HG02885 (cell line): ENCODE results near the gene SLC46A3.
"Not testable (repeated sequence)": the region's sequence is repeated elsewhere in the genome, so short reads cannot be mapped to it uniquely, and the experiment has no call there.

Experiments
- ATAC-seq: cut with Tn5 transposase; IDR thresholded peaks from one replicate; pipeline ENCODE4 v1.9.1; 2021; ENCODE audit warnings: mild to moderate bottlenecking; ENCODE audit not compliant: unreplicated experiment, poor library complexity

SLC46A3 gene

DNA sequence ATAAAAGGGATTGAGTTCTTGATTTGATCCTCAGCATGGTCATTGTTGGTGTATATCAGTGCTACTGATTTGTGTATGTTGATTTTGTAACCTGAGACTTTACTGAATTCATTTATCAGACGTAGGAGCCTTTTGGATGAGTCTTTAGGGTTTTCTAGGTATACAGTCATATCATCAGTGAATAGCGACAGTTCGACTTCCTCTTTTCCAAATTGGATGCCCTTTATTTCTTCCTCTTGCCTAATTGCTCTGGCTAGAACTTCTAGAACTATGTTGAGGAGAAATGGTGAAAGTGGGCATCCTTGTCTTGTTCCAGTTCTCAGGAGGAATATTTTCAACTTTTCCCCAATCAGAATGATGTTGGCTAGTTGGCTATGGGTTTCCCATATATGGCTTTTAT is 32.9 kb downstream of the SLC46A3 start:
- ATAC-seq = no peak

DNA sequence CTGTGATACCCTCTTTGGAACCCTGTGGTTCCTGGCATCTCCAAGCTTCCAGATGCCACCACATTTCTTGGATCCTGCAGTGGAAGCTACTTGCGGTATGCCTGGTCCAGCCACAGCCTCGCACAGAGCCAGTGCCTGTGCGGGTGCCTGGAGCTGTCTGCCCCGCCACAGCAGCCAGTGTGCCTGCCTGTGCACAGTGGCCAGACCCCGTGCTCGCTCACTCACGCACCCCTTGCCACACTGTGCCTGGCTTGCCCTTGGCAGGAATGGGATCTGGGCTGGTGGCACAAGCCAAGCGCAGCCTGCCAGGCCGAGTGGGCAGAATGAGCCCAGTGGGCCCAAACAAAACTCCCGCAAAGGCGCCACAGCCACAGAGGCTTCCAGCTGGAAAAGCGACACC is 33.7 kb downstream of the SLC46A3 start:
- no peak for ATAC-seq

DNA sequence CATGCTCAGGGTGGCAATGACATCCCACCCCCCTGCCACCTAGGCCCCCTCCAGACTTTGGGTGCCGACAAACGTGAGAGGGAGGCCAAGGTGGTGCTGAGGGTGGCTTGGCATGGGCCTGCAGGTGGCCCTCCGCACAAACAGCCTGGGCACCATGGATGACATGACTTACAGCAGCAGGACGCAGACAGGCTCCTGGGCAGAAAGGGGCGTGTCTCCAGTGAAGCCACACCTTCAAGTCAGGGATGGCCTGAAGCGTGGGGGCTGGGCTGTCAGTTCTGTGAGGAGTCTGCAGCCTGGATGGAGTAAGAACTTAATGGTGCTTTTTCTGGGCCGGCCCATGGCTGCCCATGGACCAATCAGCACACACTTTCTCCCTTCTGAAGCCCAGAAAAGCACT is 34.5 kb downstream of the SLC46A3 start:
- no peak for ATAC-seq

DNA sequence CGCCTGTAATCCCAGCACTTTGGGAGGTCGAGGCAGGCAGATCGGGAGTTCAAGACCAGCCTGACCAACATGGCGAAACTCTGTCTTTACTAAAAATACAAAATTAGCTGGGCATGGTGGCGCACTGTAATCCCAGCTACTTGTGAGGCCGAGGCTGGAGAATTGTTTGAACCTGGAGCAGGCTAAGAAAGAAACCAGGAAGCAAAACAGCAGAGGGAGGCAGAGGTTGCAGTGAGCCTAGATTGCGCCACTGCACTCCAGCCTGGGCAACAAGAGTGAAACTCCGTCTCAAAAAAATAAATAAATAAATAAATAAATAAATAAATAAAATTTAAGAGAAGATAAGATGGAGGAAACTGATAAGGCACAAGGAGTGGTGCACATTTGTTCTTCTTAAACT is 35.6 kb downstream of the SLC46A3 start:
- not testable (repeated sequence) for ATAC-seq

DNA sequence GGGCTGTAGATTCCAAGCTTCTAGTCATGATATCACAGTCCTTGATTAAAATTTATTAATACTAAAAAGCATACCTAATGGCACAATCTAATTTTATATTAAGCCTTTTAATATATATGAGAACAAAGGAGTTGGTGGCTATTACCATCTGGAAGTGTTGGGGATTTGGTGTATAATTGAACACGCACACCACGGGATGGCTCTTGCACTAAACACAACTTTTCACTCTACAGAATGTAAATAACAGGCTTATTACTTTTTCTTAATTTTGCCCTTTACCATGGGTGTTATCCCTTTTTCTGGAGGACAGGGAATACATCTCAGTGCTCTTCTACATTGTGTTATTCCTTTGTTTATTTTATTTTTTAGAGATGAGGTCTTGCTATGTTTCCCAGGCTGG is 38.2 kb downstream of the SLC46A3 start:
- no peak for ATAC-seq

DNA sequence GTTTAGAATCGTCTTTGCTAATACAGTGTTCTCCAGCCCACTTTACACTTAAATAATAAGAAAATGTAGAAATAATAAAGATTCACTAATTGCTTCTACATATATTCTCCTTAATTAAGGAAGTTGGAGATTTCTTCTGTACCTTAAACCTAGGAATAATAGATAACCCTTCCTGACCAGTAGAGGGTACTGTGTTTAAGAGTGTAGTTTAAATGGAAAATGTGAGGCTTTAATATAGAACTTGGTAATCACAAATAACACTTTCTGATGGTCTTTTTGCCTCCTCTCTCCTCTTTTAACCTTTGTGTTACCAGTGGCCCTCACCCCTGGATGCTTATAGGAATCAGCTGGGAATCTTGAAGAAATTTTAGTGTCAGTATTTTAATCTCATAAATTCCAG is 39.1 kb downstream of the SLC46A3 start:
- no peak for ATAC-seq

DNA sequence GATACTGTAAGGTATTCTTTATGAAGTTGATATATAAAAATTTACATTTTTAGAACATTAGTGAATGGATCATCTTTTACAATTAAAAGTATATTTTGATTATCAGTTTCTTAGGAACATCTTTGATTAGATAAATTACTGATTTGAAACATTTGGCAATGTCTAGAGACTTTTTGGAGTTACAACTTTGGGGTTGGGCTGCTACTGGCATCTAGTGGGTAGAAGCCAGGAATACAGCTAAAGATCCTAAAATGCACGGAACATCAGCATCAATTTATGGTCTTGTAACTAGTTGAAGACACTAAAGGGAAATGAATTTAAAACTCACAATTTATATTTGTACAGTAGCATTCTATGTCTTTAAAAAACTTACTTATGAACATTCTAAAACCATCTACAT is 40.0 kb downstream of the SLC46A3 start:
- ATAC-seq = no peak

DNA sequence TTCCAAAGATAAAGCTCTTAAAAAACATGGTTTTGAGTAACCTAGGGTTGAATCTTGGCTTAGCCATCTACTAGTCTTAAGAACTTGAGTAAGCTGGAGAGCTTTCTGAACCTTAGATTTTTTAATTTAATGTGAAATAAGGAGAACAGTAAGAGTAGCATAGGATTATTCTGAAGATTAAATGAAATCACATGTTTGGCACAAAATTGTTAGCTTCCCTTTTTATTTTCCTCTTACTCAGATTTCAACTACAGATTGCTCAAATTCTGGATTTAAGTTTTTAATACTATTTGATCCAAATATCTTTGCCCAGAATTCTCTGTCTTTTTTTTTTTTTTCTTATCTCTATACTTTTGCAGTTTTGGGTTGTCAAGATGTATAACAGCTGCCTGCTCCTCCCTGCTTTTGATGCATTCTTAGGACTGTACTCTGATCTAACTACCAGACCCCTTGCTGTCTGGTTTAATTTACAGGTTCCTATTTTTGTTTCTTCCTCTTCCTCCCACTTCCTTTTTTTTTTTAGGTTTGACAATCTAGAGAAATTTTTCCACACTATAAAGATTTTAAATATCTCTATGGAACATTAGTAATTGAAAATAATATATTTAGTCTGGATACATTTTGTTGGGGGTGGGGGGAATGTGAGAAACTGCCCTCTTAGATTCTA is 47.5 kb downstream of the SLC46A3 start:
- ATAC-seq = no peak

DNA sequence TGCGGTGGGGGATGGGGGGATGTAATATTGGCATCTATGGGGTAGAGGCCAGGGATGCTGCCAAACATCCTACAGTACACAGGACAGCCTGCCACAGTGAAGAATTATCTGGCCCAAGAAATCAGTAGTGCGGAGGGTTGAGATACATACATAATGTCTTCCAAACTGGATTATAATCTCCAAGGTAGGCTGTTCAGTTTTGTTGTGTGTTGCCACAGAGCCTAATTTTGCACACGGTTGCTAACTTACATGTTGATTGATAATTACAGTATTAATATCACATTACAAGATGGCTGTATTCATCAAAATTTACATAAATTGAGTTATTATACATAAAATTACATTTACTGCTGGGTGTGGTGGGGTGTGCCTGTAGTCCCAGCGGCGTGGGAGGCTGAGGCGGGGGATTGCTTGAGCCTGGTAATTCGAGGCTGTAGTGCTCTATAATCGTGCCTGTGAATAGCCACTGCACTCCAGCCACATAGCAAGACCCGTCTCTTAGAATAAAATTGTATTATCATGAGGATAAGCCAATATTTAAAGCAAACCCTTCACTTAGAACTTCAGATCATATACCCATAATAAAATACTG is 51.8 kb downstream of the SLC46A3 start:
- ATAC-seq = no peak

DNA sequence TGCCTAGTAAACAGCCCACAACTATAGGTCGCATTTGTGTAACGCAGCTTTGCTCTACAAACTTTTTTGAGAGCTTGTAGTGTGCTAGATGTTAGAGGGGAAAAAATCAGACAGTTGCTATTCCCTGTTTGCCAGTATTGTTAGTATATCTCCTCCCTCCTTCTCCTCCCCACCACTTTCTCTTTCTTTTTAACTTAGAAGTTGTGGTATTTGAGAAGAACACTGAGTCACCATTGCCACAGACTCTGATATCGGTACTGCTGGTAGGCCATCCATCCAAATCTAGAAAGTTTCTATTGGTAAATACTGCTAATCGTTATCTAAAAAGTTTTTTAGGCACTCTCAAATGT is 59.2 kb downstream of the SLC46A3 start:
- peak; percentile 17 for ATAC-seq

DNA sequence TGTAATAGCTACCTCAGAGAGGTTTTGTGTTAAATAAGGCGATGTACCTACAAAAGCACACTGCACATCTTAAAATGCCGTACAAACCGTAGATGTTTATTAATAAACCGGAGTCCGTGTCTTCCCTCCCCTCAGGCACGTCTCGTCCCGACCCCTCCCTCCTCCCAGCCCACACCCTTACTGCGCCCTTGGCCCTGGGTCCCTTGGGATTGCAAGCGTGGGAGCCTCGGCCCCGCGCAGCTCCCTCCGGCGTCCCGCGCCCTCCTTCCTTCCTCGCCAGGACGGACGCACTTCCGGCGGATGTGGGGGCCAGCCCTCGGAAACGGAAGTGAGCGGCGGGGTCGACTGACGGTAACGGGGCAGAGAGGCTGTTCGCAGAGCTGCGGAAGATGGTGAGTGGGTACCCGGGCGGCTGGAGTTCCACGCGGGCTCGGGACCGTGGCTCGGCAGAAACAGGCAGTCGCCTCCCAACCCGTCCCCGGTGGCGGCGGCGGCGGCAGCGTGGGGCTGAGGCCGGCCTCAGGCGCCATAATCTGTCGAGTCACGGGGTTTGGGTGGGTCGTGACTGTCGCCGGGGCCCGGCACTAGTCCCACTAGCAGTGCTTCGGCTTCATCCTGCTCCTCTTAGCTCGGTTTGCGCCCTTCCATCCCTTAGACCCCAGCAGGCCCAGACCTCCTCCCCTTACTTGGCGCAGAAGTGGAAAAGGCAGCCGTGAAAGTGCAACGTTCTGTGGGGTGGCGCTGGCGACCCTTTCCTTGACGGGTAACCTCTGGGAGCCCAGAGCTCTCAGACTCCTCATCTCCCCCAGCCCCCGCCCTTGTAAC is 59.8 kb downstream of the SLC46A3 start, which contains the start of gene POMP:
Gene POMP (plus strand): TSS at position 335 of the 825 bp plus-strand sequence. CDS start 55 bp downstream, at position 390.
- ATAC-seq = peak; percentile 91

DNA sequence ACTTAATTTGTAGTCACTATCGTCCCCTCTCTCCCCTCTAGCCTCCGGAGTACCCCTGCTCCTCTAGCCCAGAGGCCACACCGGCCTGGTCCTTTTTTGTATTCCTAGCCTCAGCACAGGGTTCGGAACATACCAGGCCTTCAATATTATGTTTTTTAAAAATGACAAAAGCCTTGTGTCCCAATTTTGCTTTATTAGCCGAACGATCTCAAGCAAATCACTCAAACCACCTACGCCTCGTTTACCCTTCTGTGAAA is 60.3 kb downstream of the SLC46A3 start:
- ATAC-seq = peak; percentile 15

DNA sequence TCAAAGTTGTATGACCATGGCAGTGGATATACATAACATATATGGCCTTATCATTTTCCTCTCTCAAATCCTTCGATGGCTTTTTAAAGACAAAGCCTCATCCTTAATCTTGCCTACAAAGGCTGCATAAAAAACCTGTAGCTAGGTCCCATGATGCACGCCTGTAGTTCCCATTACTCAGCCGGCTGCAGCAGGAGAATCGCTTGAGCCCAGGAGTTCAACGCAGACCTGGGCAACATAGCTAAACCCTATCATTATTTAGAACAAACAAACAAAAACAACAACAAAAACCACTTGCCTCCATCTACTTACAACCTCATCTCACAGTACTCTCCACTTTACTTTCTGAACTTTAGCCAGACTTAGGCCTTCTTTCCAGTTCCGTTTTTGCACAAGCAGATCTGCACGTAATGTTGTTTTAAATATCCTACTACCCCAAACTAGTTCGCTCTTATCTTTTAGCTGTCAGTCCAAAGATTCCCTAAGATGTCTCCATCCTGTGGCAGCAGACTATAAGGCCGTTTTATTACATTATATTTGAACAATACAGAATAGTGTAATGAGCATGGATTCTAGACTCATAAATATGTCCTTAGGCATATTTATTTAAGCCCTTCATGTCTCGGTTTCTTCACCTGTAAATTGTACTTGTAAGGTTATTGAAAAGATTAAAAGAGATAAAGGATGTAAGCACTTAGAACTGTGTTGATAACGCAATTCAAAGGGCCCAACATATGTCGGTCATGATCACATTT is 60.8 kb downstream of the SLC46A3 start:
- no peak for ATAC-seq

DNA sequence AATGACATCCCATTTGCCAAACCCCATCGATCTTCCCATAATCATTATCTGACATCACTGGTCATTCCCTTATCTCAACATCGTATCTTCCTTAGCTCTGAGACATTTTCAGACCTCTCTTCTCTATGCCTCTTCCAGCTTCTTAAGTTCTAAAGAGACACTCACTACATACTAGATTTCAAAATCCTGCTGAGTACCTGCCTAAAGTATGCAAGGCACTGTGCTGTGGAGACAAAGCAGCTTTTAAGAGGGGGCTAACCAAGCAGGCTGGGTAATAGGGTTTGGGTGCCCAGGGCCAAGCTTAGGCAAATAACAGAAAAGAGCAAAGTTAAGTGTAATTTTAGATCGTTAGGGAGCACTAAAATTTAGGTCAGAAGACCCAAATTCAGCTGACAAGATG is 63.2 kb downstream of the SLC46A3 start:
- ATAC-seq = no peak

DNA sequence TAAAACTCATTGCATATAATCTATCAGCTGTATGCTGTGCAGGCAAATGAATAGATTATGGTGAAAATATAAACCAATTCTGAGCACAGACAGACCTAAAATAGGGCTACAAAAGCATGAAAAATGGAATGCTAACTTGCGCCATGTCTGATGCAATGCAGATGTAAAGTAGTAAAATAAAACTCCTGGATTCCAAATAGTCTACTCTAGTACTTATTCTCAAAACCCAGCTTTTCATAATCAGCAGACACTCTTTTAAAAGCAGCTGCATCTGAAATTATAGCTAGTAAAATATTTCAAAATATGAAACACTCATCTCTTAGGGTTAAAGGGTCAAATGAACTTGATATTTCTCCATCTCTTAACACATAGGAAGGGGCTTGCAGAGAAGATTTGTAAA is 64.5 kb downstream of the SLC46A3 start:
- no peak for ATAC-seq

DNA sequence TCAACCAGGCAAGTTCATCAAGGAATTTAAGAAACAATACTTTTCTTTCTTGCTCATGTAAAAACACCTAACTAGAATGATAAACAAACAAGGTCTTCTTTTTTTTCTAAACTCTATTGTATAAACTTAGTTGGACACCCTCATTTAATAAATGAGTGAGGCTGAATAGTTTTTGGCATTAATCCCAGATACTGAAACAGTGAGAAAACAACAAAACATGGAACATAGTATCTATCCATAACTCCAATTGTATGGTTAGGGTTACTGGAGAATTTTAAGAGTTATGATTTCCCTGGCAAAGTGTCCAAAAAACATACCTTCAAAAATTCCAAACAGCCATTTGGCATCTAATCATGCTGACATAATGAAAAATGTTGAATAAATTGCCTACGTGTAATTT is 65.7 kb downstream of the SLC46A3 start:
- no peak for ATAC-seq

DNA sequence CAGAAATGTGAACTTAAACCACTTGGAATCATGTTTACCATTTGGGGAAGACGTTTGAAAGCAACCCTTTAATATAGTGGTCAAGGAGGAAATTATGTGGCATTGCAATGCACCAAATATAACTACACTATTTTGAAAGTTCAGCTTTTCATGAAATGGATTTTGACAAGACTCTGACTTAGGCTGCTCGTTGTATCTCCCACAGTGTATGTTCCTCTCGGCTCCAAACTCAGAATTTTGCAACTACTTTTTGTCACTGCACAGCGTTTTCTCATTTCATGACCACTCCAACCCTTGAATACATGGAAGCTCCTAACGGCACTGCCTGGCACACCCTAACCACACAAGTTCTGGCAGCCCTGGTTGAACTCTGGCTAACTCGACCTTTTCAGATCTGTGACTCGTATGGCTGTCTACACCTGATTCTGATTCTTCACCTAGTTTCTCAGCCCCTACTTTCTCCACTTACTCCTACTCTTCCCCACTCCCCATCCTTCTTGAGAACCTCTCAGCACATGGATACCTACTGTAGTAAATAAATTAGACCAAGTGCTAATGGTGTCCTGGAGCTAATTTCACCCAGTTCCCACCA is 66.9 kb downstream of the SLC46A3 start:
- ATAC-seq = no peak

DNA sequence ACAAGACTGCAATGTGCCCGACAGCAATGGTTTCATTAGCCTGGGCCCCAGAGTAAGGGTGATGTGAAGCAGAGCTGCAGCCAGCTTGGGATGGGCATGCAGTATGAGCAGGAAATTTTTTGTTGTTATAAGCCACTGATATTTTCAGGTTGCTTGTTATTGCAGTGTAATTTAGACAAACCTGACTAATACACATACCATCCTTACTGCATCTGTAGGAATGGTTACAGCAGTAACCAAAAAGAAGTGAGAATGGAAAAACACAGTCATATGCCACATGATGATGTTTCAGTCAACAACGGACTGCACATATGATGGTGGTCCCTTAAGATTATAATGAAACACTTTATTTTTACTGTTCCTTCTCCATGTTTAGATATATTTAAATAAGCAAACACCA is 68.5 kb downstream of the SLC46A3 start:
- peak; percentile 75 for ATAC-seq
